PFSK-1 (cell line): Measurements from ENCODE around the gene OR13C4.

Source experiments
- POLR2AphosphoS5 ChIP-seq: IDR thresholded peaks from 2 replicates; pipeline ENCODE4 v1.6.1; 2012; ENCODE audit warnings: low read depth, mild to moderate bottlenecking, control low read depth, low read length, moderate library complexity
- TAF1 ChIP-seq: IDR thresholded peaks from 2 replicates; pipeline ENCODE4 v1.6.1; 2012; ENCODE audit warnings: low read length, control low read depth, borderline replicate concordance; ENCODE audit not compliant: insufficient read depth
- TF ChIP-seq, protein P1 (sequence below), 2 experiments: IDR thresholded peaks; 2 replicates each; pipeline versions ENCODE4 v1.6.1 to v1.8.0; 2011 to 2012; ENCODE audit warnings: low read depth in 2 of 2, low read length in 2 of 2, control low read depth in 1 of 2, inconsistent platforms in 1 of 2, mild to moderate bottlenecking in 1 of 2, moderate library complexity in 1 of 2; ENCODE audit not compliant: insufficient read depth in 1 of 2

- no peak for TF ChIP-seq TAF1
- TF ChIP-seq POLR2AphosphoS5 = no peak
- TF ChIP-seq, protein P1, sequence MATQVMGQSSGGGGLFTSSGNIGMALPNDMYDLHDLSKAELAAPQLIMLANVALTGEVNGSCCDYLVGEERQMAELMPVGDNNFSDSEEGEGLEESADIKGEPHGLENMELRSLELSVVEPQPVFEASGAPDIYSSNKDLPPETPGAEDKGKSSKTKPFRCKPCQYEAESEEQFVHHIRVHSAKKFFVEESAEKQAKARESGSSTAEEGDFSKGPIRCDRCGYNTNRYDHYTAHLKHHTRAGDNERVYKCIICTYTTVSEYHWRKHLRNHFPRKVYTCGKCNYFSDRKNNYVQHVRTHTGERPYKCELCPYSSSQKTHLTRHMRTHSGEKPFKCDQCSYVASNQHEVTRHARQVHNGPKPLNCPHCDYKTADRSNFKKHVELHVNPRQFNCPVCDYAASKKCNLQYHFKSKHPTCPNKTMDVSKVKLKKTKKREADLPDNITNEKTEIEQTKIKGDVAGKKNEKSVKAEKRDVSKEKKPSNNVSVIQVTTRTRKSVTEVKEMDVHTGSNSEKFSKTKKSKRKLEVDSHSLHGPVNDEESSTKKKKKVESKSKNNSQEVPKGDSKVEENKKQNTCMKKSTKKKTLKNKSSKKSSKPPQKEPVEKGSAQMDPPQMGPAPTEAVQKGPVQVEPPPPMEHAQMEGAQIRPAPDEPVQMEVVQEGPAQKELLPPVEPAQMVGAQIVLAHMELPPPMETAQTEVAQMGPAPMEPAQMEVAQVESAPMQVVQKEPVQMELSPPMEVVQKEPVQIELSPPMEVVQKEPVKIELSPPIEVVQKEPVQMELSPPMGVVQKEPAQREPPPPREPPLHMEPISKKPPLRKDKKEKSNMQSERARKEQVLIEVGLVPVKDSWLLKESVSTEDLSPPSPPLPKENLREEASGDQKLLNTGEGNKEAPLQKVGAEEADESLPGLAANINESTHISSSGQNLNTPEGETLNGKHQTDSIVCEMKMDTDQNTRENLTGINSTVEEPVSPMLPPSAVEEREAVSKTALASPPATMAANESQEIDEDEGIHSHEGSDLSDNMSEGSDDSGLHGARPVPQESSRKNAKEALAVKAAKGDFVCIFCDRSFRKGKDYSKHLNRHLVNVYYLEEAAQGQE (IDR thresholded peaks at IDR 0.05; ENCODE audit: insufficient read depth in 1 of 2, low read depth in 2 of 2, low read length in 2 of 2) = no peak
Observed at GRCh38 chr9:104536756-104537155, 9.7 kb upstream of the OR13C4 start, which contains the start of gene OR13C3.
